HFFc6 (cell line): ENCODE results near the gene TIMM13. TPM values are rescaled to one million over a fixed set of nuclear protein-coding genes. Genes with fewer than 3 reads are reported as not detected.
"Not testable (repeated sequence)": the region's sequence is repeated elsewhere in the genome, so short reads cannot be mapped to it uniquely, and the experiment has no call there.

Source experiments
- DNase-seq: peaks from one replicate; pipeline ENCODE4 v3.0.0-alpha.2; 2018
- H3K27ac Mint-ChIP-seq: 2 replicates; pipeline ENCODE4 v1.8.0; 2020; ENCODE audit warnings: mild to moderate bottlenecking, mixed read lengths
- H3K27me3 Mint-ChIP-seq: 2 replicates; pipeline ENCODE4 v1.8.0; 2021; ENCODE audit warnings: mild to moderate bottlenecking, moderate library complexity, mixed read lengths; ENCODE audit not compliant: insufficient read depth
- H3K36me3 Mint-ChIP-seq: 2 replicates; pipeline ENCODE4 v1.8.0; 2021; ENCODE audit warnings: low read depth, mixed read lengths
- H3K4me1 Mint-ChIP-seq: 2 replicates; pipeline ENCODE4 v1.8.0; 2020; ENCODE audit warnings: low read depth, mixed read lengths
- H3K4me3 Mint-ChIP-seq: 2 replicates; pipeline ENCODE4 v1.8.0; 2020; ENCODE audit warnings: mild to moderate bottlenecking, moderate library complexity, mixed read lengths
- H3K9me3 Mint-ChIP-seq: 2 replicates; pipeline ENCODE4 v1.8.0; 2020; ENCODE audit warnings: mild to moderate bottlenecking, mixed read lengths
- total RNA-seq, 6 experiments: library from RNA; stranded (reverse); fragmentation: NEBNext Ultra II Directional; extraction: Animal tissue kit (Norgen Biotek cat#: 25700); gene quantifications; 2 replicates in 1 of 6; 3 replicates in 5 of 6; pipeline ENCODE4 v1.2.3, GENCODE V29; 2021
- TF ChIP-seq, protein P1 (sequence below): fragments of 200-600 bp; sonication (generic); IDR thresholded peaks from 2 replicates; pipeline ENCODE4 v1.5.0; 2021; ENCODE audit warnings: antibody characterized with exemption, mild to moderate bottlenecking

TIMM13 gene
- total RNA-seq, 6 experiments from 2014 or later: 87.2 to 124 (median 98.8) TPM

GRCh38 chr19:2399582-2399981, 27.8 kb downstream of the TIMM13 start:
- Mint-ChIP-seq H3K27me3 (peaks cover 9% of the 10 kb centered on the region), H3K4me3 (no peak overlapping the region), H3K4me1 (no peaks in the 10 kb centered on the region), H3K36me3 (0 out of 2 replicates have a peak, but pooled peaks cover 4% of the 10 kb centered on the region), H3K27ac (no peak overlapping the region), H3K9me3 (peaks cover 14% of the 10 kb centered on the region)
- DNase-seq: no peak
- TF ChIP-seq, protein P1, sequence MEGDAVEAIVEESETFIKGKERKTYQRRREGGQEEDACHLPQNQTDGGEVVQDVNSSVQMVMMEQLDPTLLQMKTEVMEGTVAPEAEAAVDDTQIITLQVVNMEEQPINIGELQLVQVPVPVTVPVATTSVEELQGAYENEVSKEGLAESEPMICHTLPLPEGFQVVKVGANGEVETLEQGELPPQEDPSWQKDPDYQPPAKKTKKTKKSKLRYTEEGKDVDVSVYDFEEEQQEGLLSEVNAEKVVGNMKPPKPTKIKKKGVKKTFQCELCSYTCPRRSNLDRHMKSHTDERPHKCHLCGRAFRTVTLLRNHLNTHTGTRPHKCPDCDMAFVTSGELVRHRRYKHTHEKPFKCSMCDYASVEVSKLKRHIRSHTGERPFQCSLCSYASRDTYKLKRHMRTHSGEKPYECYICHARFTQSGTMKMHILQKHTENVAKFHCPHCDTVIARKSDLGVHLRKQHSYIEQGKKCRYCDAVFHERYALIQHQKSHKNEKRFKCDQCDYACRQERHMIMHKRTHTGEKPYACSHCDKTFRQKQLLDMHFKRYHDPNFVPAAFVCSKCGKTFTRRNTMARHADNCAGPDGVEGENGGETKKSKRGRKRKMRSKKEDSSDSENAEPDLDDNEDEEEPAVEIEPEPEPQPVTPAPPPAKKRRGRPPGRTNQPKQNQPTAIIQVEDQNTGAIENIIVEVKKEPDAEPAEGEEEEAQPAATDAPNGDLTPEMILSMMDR: no peak

DNA sequence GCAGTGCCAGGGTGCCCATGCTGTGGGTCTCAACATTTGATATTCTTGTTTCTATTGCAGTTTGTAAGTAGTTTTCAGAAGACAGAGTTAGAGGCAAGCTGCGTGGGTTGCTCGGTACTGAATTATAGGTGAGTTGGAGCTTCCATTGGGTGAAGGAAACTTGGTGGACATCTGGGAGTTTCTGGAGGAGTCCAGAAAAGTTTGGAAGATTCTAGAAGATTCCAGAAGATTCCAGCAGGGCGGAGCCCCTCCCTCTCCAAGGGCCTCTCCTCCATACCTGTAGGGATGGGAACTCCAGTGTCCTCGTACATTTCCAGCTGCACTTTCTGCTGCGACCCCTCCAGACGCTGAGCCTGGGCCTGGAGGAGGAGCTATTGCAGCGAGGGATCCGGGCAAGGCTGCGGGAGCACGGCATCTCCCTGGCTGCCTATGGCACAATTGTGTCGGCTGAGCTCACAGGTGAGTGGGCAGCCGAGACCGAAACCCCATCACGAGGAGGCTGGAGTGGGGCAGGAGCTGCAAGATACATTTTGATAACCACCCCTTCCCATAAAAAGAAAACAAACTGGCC, 28.6 kb downstream of the TIMM13 start:
- DNase-seq: no peak
- Mint-ChIP-seq H3K27me3 (peaks cover 7% of the 10 kb centered on the region), H3K9me3 (peaks cover 6% of the 10 kb centered on the region), H3K36me3 (no peaks in the 10 kb centered on the region), H3K4me3 (no peak overlapping the region), H3K27ac (no peak overlapping the region), H3K4me1 (no peaks in the 10 kb centered on the region)
- TF ChIP-seq, protein P1: no peak

GRCh38 chr19:2397173-2397572, 30.2 kb downstream of the TIMM13 start:
- not testable (repeated sequence) for H3K36me3 Mint-ChIP-seq, DNase-seq, H3K27ac Mint-ChIP-seq, H3K4me3 Mint-ChIP-seq, H3K9me3 Mint-ChIP-seq, H3K4me1 Mint-ChIP-seq
- H3K27me3 Mint-ChIP-seq: peaks cover 10% of the 10 kb centered on the region; the same call in 1 of the 2 replicates

- DNase-seq, H3K4me1 Mint-ChIP-seq, H3K27me3 Mint-ChIP-seq, H3K4me3 Mint-ChIP-seq, H3K9me3 Mint-ChIP-seq, H3K27ac Mint-ChIP-seq, H3K36me3 Mint-ChIP-seq: not testable (repeated sequence)
Measured at GRCh38 chr19:2395293-2395829, 32.0 kb downstream of the TIMM13 start.

DNA sequence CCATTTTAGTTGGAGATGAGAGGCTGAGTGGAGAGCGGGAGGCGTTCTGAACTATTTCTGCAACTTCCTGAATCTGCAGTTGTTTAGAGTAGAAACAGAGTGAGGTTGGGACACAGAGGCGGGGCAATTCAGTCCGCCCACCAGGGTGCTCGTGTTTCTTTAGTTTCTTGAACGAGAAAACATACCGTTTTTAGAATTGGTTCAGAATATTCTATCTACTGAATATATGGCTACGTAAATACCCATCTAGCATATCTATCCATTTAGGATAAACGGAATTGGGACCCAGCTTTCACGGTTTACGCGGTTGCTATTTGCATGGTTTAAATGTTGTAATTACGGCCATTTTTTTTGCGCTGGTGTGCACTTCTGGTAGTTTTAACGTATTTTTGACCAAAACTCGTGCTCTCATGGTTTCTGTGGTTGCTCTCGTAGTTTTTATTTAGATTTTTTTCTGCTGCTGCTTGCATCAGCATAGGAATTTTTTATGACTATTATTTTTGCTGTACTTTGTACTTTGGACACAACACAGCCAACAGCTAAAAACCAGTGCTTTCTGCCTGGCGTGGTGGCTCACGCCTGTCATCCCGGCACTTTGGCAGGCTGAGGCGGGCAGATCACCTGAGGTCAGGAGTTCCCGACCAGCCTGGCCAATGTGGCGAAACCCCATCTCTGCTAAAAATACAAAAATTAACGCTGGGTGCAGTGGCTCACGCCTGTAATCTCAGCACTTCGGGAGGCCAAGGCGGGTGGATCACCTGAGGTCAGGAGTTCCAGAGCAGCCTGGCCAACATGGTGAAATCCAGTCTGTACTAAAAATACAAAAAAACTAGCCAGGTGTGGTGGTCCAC, 32.7 kb downstream of the TIMM13 start:
- no peaks in the 10 kb centered on the region; the same call in 1 of the 2 replicates for H3K36me3 Mint-ChIP-seq
- no peak overlapping the region for H3K4me3 Mint-ChIP-seq

GRCh38 chr19:2394054-2394441, 33.3 kb downstream of the TIMM13 start:
- H3K4me1 Mint-ChIP-seq: peaks cover 5% of the 10 kb centered on the region; the same call in 1 of the 2 replicates
- no peak overlapping the region for H3K4me3 Mint-ChIP-seq
- H3K27ac Mint-ChIP-seq: no peak overlapping the region
- H3K36me3 Mint-ChIP-seq: no peaks in the 10 kb centered on the region; the same call in 1 of the 2 replicates
- peaks cover 8% of the 10 kb centered on the region; the same call in 1 of the 2 replicates for H3K9me3 Mint-ChIP-seq
- TF ChIP-seq, protein P1: no peak
- H3K27me3 Mint-ChIP-seq: peaks cover 8% of the 10 kb centered on the region
- no peak for DNase-seq

More for the DNA sequence above, 32.7 kb downstream of the TIMM13 start:
- Mint-ChIP-seq H3K9me3 (peaks cover 8% of the 10 kb centered on the region; the same call in 1 of the 2 replicates), H3K27me3 (peaks cover 8% of the 10 kb centered on the region), H3K4me1 (peaks cover 5% of the 10 kb centered on the region; the same call in 1 of the 2 replicates), H3K27ac (no peak overlapping the region)
- TF ChIP-seq, protein P1: no peak
- no peak for DNase-seq

- not testable (repeated sequence) for H3K4me1 Mint-ChIP-seq, H3K27me3 Mint-ChIP-seq, H3K27ac Mint-ChIP-seq, DNase-seq, H3K36me3 Mint-ChIP-seq, H3K9me3 Mint-ChIP-seq, H3K4me3 Mint-ChIP-seq
Measured at GRCh38 chr19:2392899-2393298, 34.5 kb downstream of the TIMM13 start.
